ENCODE results near the gene PIGN.
"Not testable (repeated sequence)": the region's sequence is repeated elsewhere in the genome, so short reads cannot be mapped to it uniquely, and the experiment has no call there.

PIGN gene

DNA sequence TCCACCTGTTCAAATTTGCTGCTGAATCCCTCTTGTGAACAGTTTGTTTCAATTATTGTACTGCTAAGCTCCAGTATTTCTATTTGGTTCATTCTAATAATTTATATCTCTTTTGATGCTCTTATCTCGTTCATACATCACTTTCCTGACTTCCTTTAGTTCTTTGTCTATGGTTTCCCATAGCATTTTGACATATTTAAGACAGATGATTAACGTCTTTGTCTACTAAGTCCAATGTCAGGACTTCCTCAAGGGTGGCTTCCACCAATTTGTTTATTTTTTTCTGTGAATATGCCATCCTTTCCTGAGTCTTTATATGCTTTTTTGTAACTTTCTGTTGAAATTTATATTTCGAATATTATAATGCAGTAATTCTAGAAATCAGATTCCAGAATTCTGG is 9.6 kb downstream of the PIGN start:
- FAIRE-seq, result no peak

GRCh38 chr18:62175521-62175920 is 11.3 kb downstream of the PIGN start:
- no peak for FAIRE-seq

DNA sequence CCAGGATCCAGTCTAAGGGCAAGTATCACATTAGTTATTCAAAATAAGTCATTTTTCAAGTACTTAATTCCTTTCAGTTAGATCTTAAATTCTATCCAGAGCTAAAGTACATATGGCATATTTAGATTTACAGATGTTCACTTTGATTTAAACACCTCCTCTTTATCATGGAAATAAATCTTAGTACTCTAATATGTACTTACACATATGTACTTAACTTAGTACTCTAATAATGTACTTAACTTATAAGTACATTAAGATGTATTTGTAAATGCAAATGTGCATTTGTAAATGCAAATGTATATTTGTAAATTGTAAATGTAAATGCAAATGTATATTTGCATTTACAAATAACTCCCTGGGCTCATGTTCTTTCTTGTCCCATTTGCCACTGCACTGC is 14.6 kb downstream of the PIGN start:
- FAIRE-seq, result no peak

DNA sequence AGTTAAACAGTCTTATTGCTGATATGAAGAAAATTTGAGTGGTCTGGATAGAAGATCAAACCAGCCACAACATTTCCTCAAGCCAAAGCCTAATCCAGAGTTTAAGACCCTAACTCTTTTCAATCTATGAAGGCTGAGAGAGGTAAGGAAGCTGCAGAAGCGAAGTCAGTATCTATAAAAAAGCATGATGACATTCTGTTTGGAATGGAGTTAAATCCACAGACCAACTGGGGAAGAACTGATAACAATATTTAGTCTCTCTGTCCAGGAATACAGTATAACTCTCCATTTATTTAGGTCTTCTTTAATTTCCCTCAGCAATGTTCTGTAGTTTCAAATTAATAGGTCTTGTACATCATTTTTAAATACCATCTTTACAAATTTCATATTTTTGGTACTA is 16.0 kb downstream of the PIGN start:
- FAIRE-seq, result no peak

DNA sequence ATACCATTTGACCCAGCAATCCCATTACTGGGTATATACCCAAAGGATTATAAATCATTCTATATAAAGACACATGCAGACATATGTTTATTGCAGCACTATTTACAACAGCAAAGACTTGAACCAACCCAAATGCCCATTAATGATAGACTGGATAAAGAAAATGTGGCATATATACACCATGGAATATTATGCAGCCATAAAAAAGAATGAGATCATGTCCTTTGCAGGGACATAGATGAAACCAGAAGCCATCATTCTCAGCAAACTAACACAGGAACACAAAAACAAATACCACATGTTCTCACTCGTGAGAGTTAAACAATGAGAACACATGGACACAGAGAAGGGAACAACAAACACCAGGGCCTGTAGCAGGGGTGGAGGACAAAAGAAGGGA is 20.3 kb downstream of the PIGN start:
- not testable (repeated sequence) for FAIRE-seq

DNA sequence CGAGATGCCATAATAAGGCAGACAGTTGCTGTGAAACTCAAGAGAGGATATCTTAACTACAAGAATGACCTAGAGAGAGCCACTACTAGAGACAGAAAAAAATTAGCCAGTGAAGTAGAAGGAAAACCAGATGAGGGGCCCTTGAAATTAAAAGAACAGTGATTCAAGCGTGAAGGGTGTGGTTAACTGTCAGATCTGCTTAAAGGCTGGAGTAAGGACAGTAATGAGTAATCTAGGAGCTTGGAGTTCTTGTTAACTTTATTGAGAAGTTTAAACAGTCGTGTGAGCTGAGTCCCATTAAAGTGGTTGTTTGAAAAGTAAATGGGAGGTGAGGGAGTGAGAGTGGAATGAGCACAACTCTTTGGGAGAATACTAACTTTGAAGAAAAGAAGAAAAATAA is 21.3 kb downstream of the PIGN start:
- no peak for FAIRE-seq

DNA sequence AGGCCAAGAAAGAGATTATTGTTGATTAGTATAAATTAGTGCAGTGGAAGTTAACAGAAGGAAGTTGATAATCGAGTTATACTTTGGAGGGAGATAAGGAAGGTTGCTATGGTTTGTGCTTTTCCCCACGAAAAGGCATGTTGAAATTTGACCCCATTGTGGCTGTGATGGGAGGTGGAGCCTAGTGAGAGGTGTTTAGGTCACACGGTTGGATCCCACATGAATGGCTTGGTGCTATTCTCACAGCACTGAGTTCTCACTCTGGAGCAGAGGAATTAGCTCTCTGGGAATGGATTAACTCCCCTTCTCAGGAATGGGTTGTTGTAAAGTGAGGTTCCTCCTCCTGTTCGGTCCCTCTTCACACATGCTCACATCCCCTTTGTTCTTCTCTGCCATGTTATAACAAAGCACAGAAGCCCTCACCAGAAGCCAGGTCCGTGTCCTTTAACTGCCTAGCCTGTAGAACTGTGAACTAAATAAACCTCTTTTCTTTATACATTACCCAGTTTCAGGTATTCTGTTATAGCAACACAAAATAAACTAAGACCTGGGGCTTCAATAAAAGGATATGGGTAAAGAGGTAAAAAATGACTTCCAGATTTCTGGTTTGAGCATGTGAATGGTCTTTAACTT is 21.9 kb downstream of the PIGN start:
- no peak for FAIRE-seq

DNA sequence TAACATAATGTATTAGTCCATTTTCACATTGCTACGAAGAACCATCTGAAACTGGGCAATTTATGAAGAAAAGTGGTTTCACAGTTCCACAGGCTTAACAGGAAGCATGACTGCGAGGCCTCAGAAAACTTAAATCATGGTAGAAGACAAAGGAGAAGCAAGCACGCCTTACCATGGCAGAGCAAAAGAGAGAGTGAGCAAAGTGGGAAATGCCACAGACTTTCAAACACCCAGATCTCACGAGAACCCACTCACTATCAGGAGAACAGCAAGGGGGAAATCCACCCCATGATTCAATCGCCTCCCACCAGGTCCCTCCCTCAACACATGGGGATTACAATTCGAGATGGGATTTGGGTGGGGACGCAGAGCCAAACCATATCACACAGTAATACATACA is 22.5 kb downstream of the PIGN start:
- FAIRE-seq, result no peak

DNA sequence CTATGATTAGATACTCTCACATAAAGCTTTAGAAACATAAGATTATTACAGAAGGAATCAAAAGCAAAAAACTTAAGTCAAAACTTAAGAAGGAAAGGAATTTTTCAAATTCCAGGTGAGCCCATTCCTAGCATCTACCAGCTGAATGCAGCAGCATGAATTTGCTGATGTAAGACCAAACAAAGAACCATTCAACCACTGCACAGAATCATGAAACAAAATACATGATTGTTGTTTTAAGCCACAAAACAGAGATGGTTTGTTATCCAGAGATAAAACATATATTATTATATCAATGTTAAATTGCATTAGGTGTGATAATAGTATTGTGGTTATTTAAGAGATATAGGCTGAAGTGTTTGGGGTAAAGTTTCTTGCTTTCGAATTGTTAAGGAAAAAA is 29.0 kb downstream of the PIGN start:
- no peak for FAIRE-seq

DNA sequence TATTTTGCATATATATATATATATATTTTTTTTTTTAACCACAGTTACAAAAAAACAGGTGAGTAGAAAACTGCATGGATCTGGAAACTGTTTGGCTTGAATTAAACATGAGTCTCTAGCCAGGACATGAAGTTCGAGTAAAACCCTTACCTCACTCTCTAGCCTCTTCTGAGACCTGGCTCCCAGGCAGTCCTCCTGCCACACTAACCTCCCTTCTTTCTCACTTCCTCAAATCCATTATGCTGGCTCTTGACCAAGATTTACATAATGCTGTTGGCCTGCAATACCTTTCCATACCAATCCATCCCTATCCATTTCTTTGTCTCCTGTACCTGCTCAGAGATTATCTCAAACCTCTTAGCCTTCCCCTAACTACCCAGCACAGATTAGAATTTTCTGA is 34.0 kb downstream of the PIGN start:
- FAIRE-seq, result no peak

GRCh38 chr18:62151068-62151771 is 35.6 kb downstream of the PIGN start:
- FAIRE-seq, result no peak

GRCh38 chr18:62144338-62144737 is 42.5 kb downstream of the PIGN start:
- no peak for FAIRE-seq

DNA sequence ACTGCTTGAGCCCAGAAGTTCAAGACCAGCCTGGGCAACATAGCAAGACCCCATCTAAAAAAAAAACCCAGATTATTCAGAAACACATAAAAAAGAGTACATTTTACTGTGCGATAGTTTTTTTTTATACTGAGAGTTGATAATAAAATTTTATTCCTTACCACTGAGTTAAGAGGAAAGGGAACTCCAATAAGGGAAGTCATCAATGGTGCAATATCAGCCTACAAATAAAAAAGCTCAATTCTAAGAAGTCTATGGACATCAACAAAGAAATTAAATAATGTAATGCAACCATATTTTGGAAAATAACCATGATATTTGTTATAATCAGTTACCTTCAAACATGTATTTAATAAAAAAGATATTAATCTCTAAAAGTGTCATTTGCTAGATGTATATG is 46.6 kb downstream of the PIGN start:
- no peak for FAIRE-seq

- FAIRE-seq, result no peak
These were observed 48.2 kb downstream of the PIGN start for GRCh38 chr18:62138461-62139235.

DNA sequence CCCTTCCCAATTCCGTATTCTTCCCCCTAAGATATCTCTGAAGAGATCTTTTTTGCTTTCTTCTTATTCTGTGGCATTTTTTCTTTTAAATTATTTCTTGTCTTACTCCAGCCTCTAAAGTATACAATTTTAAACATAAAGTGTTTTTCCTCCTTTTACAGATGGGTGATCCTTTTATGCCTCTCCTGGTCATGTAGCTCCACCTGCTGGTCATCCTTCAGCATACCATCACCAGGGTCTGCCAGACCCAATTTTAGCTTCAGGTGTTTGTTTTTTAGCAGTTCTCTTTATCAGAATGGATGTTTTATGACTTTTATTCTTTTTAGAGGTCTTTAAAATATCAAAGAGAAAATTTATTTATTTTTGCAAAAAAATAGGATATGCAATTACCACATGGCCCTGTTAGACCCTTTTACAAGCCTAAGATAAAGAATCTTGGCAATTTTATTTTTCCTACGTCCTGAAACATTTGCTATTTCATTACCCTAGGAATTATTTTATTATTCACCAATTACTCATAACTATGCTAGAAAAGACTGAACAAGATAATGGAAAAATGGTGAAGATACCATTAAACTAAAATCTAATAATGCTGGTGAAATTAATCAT is 55.5 kb downstream of the PIGN start:
- peak; percentile 85 for FAIRE-seq

DNA sequence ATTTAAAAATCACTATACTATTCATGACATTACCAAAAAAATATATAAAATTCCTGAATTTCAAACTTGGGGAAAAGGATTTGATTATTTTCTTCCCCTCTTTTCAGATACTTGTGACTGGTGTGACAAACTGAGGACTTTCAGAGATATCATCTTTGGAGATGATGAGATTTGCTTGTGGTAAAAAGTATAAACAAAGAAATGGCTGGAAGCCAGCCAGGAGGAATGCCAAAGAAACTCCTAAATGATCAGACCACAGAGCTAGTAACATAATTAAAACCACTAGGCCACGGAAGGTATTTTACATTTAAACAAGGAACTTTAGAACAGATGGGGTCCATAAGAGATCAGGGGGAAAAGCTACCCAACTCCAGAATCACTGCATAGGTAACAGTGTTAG is 58.7 kb downstream of the PIGN start:
- FAIRE-seq, result no peak

GRCh38 chr18:62126737-62127136 is 60.1 kb downstream of the PIGN start:
- no peak for FAIRE-seq

- peak; percentile 40 for FAIRE-seq
These were observed 61.2 kb downstream of the PIGN start for GRCh38 chr18:62125702-62126101.

GRCh38 chr18:62122330-62122729 is 64.5 kb downstream of the PIGN start:
- FAIRE-seq, result no peak

DNA sequence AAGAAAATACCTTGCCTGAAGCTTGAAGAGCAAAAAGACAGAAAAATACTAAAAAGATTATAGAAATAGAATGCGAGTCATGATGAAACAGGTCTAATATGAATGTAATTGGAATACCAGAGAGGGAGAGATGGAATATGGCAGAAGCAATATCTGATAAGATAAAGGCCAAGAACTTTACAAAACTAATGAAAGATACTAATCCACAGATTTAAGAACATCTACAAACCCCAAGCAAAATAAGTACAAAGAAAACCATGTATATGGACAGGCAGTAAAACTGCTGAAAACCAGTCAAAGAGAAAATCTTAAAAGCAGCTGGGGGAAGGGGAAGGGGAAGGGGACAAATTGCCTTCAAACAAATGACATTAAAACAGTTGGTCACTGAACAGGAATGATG is 67.0 kb downstream of the PIGN start:
- no peak for FAIRE-seq

DNA sequence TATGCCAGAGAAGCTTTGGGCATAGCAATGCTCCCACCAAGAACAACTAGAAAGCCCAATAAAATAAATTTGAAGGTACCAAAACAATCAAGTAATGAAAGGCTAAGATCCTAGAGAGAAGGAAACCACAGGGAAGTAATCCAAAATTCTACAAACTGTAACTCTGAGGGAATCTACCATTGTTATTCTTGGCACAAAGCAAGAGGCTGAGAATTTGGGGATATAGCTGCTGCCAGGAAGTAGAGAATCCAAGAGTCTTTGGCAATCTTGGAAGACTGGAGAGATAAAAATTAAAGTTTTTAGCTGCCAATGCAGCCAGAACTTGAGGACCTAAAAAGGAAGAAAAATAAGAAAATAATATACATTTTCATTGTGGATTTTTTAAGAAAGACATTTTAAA is 68.5 kb downstream of the PIGN start:
- FAIRE-seq, result no peak

- FAIRE-seq, result no peak
These were observed 77.2 kb downstream of the PIGN start for GRCh38 chr18:62109676-62110075.

- FAIRE-seq, result no peak
These were observed 79.0 kb downstream of the PIGN start for GRCh38 chr18:62107881-62108280.

DNA sequence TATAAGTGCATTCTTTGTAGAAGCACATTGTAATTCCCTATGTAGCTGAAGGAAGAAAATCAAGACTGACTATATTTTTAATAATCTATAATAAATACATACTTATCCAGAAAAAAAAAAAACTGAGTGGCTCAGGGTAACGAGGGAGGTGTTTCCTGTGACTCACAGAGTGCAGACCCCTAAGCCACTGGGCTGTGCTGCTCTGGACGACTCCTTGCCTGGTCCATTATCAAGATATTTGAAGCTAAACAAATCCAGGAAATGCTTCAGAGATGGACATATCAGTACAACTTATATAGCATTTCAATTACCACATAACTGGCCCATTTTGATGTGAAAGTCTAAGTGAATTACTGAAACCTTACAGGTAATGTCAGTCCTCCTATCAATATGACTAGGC is 80.6 kb downstream of the PIGN start:
- FAIRE-seq, result no peak
